ENCODE measurements around the gene CCDC88C.

CCDC88C gene

GRCh38 chr14:91399868-91400640, 17.6 kb downstream of the CCDC88C start:
- DNase-seq (ENCODE audit: low read depth): no peak

DNA sequence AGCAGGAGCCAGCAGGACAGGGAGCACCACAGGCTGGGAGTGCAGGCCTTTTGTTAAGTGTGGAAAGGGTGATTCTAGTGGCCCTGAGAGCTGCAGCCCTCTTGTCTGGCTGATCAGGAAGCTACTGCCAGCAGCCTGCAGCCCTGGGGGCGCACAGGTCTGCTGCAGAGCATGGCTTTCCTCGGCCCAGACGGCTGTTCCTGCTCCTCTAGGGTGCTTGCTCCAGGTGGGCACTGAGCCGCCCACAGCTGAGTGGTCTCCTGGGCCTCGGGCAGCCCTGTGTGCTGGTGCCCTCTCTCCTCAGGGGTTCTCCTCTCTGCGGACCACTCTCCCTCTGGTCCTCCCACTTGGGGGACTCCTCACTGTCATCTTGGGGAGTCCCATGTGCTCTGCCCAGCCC, 18.9 kb downstream of the CCDC88C start:
- no peak for DNase-seq (ENCODE audit: low read depth)

DNA sequence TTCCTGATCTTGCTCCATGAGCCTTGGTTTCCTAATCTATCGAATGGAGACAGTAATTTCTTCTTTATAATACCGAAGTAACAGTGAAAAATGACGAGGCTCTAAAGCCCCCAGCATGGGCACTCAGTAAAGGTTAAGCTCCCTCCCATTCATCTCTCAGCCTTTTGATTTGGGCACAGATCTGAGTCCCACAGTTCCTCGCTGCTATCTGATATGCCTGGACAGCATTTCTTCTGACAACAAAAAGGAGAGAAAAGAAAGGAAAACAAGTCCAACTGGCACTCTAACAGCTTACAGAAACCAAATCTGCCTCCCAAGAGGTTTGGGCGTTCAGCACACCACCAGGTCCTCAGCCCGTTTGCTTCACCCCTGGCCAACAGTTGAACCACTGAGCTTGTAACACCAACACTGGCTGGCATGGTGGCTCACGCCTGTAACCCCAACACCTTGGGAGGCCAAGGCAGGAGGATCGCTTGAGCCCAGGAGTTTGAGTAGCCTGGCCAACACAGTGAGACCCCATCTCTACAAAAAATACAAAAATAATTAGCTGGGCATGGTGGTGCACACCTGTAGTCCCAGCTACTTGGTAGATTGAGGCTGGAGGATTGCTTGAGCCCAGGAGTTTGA, 19.5 kb downstream of the CCDC88C start:
- DNase-seq (ENCODE audit: low read depth): no peak

DNA sequence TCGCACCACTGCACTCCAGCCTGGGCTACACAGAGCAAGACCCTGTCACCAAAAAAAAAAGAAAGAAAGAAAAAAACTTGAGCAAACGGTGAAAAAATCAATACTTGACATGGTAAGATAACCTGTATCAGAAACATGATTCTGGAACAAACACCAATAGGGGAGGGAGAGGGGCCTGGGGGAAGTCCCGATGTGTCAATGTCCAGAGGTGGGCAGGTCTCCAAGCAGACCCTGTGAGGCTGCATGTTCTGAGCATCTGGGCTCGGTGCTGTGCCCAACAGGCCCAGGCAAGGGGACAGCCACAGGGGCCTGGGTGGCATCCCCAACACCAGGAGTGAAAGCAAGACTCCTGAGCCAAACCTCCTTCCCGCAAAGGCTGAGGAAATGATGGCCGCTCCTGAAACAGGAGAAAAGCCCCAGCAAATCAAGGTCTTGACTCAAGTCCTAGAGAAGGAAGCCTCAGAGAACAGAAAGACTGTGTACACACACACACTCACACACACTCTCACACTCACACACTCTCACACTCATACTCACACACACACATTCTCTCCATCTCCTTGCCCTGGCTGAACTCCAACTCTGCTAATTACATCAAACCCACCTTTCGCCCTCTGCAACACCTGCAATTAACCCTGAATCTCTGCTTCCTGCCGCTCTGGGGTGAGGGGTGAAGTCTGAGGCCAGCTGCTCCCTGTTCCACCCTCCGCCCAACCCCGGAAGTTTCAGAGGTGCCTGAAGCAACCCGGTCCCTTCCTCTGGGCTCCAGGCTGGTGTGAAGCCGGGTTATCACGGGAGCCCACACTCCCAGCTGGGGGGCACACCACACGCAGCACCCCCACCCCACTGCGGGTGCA, 20.4 kb downstream of the CCDC88C start:
- no peak for DNase-seq (ENCODE audit: low read depth)

GRCh38 chr14:91396013-91396660, 21.5 kb downstream of the CCDC88C start:
- DNase-seq (ENCODE audit: low read depth): no peak

GRCh38 chr14:91395466-91395865, 22.2 kb downstream of the CCDC88C start:
- no peak for DNase-seq (ENCODE audit: low read depth)

DNA sequence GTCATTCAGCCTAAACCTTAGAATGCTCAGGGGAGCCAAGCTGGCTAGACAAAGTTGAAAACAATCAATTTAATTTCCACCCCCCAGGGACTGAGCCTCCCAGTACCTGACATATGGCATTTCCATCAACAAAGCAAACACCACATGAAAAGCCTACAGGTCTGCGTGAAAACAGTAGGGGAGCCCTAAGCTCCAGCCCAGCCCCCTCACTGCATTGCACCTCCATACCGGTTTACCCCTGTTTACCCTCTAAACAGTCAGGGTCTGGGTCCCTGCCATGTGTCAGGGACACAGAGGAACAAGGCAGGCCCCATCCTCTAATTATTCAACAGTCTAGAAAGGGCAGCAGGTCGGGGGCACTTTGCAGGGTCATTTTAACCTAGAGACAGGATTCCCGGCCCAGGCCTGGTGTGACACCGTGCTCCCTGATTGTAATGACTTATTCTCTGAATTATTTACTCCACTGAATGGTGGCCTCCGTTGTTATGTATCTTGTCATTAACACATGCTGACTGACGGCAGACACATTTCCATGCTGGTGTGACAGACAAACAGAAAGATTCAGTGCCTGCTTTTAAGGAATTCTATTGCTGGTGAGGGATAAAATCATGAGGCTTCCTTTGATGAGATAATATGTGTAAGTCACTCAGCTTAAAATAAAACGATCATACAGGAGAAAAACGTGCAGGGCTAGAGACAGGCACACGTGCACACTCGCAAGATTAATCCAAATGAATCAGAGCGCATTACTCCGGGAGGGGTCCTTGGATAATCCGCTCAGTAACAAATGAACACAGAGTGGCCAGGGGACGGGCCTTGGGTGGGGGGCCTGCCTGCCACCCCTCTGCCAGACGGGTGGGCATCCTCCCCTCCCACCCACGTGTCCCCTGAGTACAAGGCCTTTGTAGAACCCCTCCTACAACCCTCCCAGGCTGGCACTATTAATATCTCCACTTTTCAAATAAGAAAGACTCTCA, 23.2 kb downstream of the CCDC88C start:
- DNase-seq (ENCODE audit: low read depth): no peak

DNA sequence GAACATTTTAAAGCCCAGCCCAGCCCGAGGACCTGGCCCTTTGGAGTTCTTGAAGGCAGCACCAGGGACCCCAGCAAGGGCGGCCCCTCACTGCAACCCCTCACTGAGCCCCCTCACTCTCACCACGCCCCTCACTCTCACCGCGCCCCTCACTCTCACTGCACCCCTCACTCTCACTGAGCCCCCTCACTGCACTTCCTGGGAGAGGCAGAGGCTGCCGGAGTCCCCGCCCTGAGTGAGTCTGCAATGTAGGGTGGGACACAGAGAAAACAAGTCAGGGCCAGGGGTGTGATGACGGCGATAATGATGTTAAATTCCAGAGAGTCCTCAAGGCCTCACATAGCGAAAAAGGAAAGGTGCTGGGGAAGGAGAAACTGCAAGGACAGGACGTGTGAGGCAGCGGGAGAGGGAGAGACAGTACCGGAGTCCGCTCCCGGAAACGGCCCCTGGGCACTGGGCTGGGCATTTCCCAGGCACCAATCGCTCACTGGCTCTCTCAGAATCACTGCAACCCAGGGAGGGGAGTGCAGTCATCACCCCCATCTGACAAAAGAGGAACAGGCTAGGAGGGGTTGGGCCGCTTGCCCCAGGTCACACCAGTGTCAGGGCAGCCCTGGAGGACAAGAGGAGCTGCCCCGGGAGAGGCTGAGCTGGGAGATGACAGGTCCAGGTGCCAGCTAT, 24.9 kb downstream of the CCDC88C start:
- DNase-seq (ENCODE audit: low read depth): no peak

GRCh38 chr14:91390165-91390778, 27.3 kb downstream of the CCDC88C start:
- DNase-seq (ENCODE audit: low read depth): no peak

- no peak for DNase-seq (ENCODE audit: low read depth)
Measured at GRCh38 chr14:91389150-91389549, 28.5 kb downstream of the CCDC88C start.

DNA sequence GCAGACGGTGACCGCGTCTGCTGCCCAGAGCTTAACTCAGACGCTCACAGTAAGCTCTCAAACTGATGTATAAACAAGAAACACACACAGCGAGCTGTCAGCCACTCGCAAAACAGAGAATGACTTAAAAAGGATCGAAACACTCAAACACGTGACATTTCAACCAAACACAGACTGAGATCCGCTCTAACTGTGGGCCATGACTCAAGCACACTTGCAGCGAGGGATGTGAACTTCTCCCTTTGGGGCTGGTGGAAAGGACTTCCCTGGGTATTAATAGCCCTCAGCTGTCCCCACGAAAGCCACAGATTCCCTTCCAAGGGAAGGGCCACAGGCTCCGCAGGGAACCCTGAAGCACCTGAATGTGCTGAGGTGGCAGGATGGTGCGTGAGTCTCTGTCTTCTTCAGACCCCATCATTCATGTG, 29.1 kb downstream of the CCDC88C start:
- no peak for DNase-seq (ENCODE audit: low read depth)

DNA sequence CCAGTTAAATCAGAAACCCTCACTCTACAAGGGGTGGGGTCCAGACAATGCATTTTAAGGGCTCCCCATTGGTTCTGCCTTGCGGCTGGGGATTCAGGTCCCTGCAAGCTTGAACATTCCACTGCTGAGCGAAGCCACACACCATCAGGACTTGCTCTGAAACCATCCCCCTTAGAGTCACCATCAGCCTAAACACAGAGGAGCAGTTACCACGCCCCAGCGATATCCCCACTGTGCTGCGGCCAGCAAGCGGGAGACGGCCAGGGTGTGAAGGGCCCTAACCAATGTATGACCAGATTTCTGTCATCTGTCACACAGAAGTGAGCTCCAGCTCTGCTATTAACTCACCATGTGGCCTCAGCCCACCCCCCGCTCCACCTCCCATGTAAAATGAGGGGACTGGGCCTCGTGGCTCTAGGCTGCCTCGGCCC, 29.7 kb downstream of the CCDC88C start:
- no peak for DNase-seq (ENCODE audit: low read depth)

GRCh38 chr14:91387169-91387835, 30.3 kb downstream of the CCDC88C start:
- DNase-seq (ENCODE audit: low read depth): peak; percentile 2

DNA sequence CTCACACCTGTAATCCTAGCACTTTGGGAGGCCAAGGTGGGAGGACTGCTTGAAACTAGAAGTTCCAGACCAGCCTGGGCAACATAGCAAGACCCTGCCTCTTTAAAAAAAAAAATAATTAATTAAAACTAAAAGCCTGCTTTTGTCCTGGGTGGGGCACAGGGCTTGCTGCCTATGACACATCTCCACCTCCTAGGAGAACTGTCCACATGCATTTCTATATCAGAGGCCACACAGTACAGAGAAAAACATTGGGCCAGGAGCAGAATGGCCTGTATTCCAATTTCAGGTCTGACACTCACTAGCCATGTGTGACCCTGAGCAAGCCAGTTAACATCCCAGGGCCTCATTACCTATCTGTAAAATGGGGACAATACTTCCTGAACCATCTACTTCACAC, 31.9 kb downstream of the CCDC88C start:
- no peak for DNase-seq (ENCODE audit: low read depth)

GRCh38 chr14:91385224-91385623, 32.4 kb downstream of the CCDC88C start:
- DNase-seq (ENCODE audit: low read depth): no peak

DNA sequence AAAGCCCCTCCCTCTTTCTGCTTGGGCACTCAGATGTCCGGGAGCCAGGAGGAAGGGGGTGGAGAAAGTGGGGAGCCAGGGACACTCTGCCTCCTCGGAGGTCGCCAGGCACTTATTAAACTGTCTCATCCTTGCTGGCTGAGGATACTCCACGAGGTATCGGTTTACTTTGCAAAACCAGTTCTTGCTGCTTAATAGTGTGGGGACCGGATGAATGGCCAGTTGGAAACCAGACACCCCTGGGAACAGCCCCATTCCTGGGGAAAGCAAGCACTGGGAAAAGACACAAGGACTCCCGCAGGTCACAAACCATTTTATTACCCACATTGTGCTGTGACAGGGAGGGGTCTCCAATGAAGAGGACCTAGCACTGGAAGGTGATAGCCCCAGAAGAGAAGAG, 34.2 kb downstream of the CCDC88C start:
- DNase-seq (ENCODE audit: low read depth): no peak

DNA sequence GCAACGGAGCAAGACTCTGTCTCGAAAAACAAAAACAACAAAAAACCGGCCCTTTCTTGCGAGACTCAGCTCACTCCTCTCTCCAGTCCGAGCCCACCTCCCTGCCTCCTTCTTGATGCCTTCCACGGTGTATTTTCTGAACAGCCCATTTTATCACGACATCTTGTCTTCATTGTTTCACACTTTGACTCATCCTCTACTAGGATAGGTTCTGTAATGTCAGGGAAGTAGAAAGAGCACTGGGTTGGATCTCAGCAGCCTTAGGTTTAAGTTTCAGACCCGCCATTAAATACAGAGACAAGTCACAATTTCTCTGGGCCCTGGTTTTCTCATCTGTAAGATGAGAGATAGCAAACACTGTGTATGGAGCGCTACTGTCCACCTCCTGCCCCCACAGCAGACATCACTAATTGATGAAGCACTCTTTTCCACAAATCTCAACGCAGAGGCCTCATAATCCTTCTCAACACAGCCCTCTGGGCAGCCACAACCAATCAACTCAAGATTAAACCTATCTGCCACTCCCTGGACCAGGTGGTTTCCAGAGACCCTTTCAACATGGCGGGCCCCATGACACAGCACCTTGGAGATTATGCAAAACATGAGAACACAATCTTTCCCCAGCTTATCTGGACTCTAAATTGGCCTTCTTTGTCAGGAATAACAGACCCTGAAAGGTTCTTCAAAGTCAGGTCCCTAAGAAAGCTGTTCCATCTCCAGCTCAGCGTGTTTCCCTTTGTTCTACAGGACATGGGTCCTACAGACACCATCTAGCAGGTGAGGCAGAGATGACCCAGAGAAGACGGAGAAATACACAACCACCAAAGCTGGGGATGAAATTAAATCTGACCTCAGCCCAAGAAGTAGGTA, 35.6 kb downstream of the CCDC88C start:
- no peak for DNase-seq (ENCODE audit: low read depth)

- no peak for DNase-seq (ENCODE audit: low read depth)
Measured at GRCh38 chr14:91380610-91381371, 36.8 kb downstream of the CCDC88C start.

Measured in GM04504 (cell line).